ENCODE measurements around the gene ZNF608. TPM values are rescaled to one million over a fixed set of nuclear protein-coding genes. Genes with fewer than 3 reads are reported as not detected.
A peak's percentile ranks its signal among the peaks of the same experiment; 100 is the strongest.

Gene ZNF608
- total and polyA plus RNA-seq, 9 of the 15 experiments (the other 6 are each of a cell fraction or from before 2014, with no cell fraction given): 0.38 to 1.5 (median 1.00) TPM

GRCh38 chr5:124755565-124755964 is 9.1 kb upstream of the ZNF608 start:
- Histone ChIP-seq H3K4me3 (no peak overlapping the region), H3K4me2 (ENCODE audit: insufficient read depth, low read length) (no peak overlapping the region), H3K9me1 (ENCODE audit: control insufficient read depth, insufficient read depth, low read length) (no peaks in the 10 kb centered on the region), H3K27me3 (ENCODE audit: control insufficient read depth in 2 of 2, insufficient read depth in 2 of 2, low read length in 2 of 2) (peaks cover 0 to 9% of the 10 kb centered on the region in 2 experiments; a peak in 4 of 5 replicates), H4K20me1 (replicated peaks; ENCODE audit: control insufficient read depth, insufficient read depth, low read length) (no peaks in the 10 kb centered on the region), H3K9ac (ENCODE audit: insufficient read depth in 1 of 2, low read depth in 2 of 2, low read length in 2 of 2) (no peak overlapping the region), H3K27ac (ENCODE audit: extremely low read depth, low read depth, low read length) (no peak overlapping the region), H3K9me3 (replicated peaks; ENCODE audit: control insufficient read depth, insufficient read depth, low read depth, low read length) (no peaks in the 10 kb centered on the region), H2AFZ (ENCODE audit: low read depth, low read length) (no peak overlapping the region), H3K36me3 (ENCODE audit: control insufficient read depth, insufficient read depth, low read length) (no peaks in the 10 kb centered on the region), H3K4me1 (replicated peaks in 1 of 2; ENCODE audit: control insufficient read depth in 2 of 2, insufficient read depth in 2 of 2, low read length in 2 of 2) (no peaks in the 10 kb centered on the region), H3K79me2 (ENCODE audit: control insufficient read depth, insufficient read depth, low read length) (no peaks in the 10 kb centered on the region)
- no peak for TF ChIP-seq LEF1 (IDR thresholded peaks at IDR 0.05)
- TF ChIP-seq NFYB (IDR thresholded peaks at IDR 0.05; ENCODE audit: extremely low read depth, insufficient read length): peak; percentile 62
- WGBS (ENCODE audit: insufficient coverage, low coverage, missing lambda C conversion rate): 6% methylated on average over 3 of the region's 3 CpGs
- BruUV-seq (replicated peaks): no TSS peak
- ChIA-PET CTCF (ENCODE audit: low intra/inter-chr PET ratio) (no interaction called here), POLR2A (no interaction called here)
- peak; percentile 24 to 73 (median 69) for DNase-seq (ENCODE audit: extremely low read depth in 1 of 4, low spot score in 3 of 4)
- FAIRE-seq: peak; percentile 37
- intact Hi-C loops (cut with micrococcal nuclease) (no loop called here), in situ Hi-C loops (cut with MboI) (no loop called here)
- ATAC-seq: peak; percentile 67

GRCh38 chr5:124755041-124755440 is 8.6 kb upstream of the ZNF608 start:
- FAIRE-seq (no peak), DNase-seq (ENCODE audit: extremely low read depth in 1 of 4, low spot score in 3 of 4) (no peak), ATAC-seq (no peak)
- ChIA-PET POLR2A (no interaction called here), CTCF (ENCODE audit: low intra/inter-chr PET ratio) (no interaction called here)
- no TSS peak for BruUV-seq (replicated peaks)
- Histone ChIP-seq H3K9me3 (replicated peaks; ENCODE audit: control insufficient read depth, insufficient read depth, low read depth, low read length) (no peaks in the 10 kb centered on the region), H3K27ac (ENCODE audit: extremely low read depth, low read depth, low read length) (no peak overlapping the region), H2AFZ (ENCODE audit: low read depth, low read length) (no peak overlapping the region), H3K79me2 (ENCODE audit: control insufficient read depth, insufficient read depth, low read length) (no peaks in the 10 kb centered on the region), H3K27me3 (ENCODE audit: control insufficient read depth in 2 of 2, insufficient read depth in 2 of 2, low read length in 2 of 2) (peaks cover 0 to 9% of the 10 kb centered on the region in 2 experiments; a peak in 4 of 5 replicates), H3K9ac (ENCODE audit: insufficient read depth in 1 of 2, low read depth in 2 of 2, low read length in 2 of 2) (no peak overlapping the region), H3K4me3 (no peak overlapping the region), H3K4me2 (ENCODE audit: insufficient read depth, low read length) (no peak overlapping the region), H3K9me1 (ENCODE audit: control insufficient read depth, insufficient read depth, low read length) (no peaks in the 10 kb centered on the region), H4K20me1 (replicated peaks; ENCODE audit: control insufficient read depth, insufficient read depth, low read length) (no peaks in the 10 kb centered on the region), H3K4me1 (replicated peaks in 1 of 2; ENCODE audit: control insufficient read depth in 2 of 2, insufficient read depth in 2 of 2, low read length in 2 of 2) (no peaks in the 10 kb centered on the region), H3K36me3 (ENCODE audit: control insufficient read depth, insufficient read depth, low read length) (no peaks in the 10 kb centered on the region)
- intact Hi-C loops (cut with micrococcal nuclease): no loop called here
- in situ Hi-C loops (cut with MboI): no loop called here
- 3% methylated on average over 2 of the region's 2 CpGs for WGBS (ENCODE audit: insufficient coverage, low coverage, missing lambda C conversion rate)
- TF ChIP-seq ZSCAN32 (CRISPR knock-in tag; IDR thresholded peaks at IDR 0.05) (no peak), EWSR1 (IDR thresholded peaks at IDR 0.05; ENCODE audit: borderline replicate concordance, low read depth, partially characterized antibody) (no peak), GABPA (tag; conservative IDR thresholded peaks at IDR 0.05; ENCODE audit: low read depth) (no peak), ZNF3 (CRISPR knock-in tag; IDR thresholded peaks at IDR 0.05) (no peak), ZNF584 (CRISPR knock-in tag; IDR thresholded peaks at IDR 0.05; ENCODE audit: low read depth) (no peak), MEF2A (IDR thresholded peaks at IDR 0.05; ENCODE audit: control insufficient read depth, low read depth, low read length) (no peak), GABPB2 (CRISPR knock-in tag; conservative IDR thresholded peaks at IDR 0.05) (no peak)
- TF ChIP-seq, protein P1, sequence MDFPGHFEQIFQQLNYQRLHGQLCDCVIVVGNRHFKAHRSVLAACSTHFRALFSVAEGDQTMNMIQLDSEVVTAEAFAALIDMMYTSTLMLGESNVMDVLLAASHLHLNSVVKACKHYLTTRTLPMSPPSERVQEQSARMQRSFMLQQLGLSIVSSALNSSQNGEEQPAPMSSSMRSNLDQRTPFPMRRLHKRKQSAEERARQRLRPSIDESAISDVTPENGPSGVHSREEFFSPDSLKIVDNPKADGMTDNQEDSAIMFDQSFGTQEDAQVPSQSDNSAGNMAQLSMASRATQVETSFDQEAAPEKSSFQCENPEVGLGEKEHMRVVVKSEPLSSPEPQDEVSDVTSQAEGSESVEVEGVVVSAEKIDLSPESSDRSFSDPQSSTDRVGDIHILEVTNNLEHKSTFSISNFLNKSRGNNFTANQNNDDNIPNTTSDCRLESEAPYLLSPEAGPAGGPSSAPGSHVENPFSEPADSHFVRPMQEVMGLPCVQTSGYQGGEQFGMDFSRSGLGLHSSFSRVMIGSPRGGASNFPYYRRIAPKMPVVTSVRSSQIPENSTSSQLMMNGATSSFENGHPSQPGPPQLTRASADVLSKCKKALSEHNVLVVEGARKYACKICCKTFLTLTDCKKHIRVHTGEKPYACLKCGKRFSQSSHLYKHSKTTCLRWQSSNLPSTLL (IDR thresholded peaks at IDR 0.05): no peak
- TF ChIP-seq, protein P2, sequence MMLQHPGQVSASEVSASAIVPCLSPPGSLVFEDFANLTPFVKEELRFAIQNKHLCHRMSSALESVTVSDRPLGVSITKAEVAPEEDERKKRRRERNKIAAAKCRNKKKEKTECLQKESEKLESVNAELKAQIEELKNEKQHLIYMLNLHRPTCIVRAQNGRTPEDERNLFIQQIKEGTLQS (IDR thresholded peaks at IDR 0.05): no peak
- TF ChIP-seq, protein P2 (CRISPR knock-in tag; conservative IDR thresholded peaks at IDR 0.05): no peak
- TF ChIP-seq, protein P3, sequence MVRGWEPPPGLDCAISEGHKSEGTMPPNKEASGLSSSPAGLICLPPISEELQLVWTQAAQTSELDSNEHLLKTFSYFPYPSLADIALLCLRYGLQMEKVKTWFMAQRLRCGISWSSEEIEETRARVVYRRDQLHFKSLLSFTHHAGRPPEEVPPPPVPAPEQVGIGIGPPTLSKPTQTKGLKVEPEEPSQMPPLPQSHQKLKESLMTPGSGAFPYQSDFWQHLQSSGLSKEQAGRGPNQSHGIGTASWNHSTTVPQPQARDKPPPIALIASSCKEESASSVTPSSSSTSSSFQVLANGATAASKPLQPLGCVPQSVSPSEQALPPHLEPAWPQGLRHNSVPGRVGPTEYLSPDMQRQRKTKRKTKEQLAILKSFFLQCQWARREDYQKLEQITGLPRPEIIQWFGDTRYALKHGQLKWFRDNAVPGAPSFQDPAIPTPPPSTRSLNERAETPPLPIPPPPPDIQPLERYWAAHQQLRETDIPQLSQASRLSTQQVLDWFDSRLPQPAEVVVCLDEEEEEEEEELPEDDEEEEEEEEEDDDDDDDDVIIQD (CRISPR knock-in tag; IDR thresholded peaks at IDR 0.05): no peak
